Transverse colon (tissue), 4 donors: ENCODE data around the gene CLN5.

Experiments used
- CTCF ChIP-seq, 5 experiments: fragments of 200-600 bp in 3 of 5; fragments of 450-650 bp in 2 of 5; sonication (generic) in 3 of 5; IDR thresholded peaks; 1 replicate in 2 of 5; 2 replicates in 3 of 5; pipeline ENCODE4 v1.5.1; 2016 to 2017; ENCODE audit warnings: antibody characterized with exemption in 5 of 5, inconsistent platforms in 3 of 5, mild to moderate bottlenecking in 2 of 5, moderate library complexity in 1 of 5
- EP300 ChIP-seq: sonication (generic); formaldehyde crosslinking; IDR thresholded peaks from one replicate; pipeline ENCODE4 v1.6.1; 2017; ENCODE audit warnings: antibody characterized with exemption, low read depth
- POLR2A ChIP-seq: fragments of 450-650 bp; IDR thresholded peaks from one replicate; pipeline ENCODE4 v1.6.1; 2016; ENCODE audit warnings: antibody characterized with exemption, mild to moderate bottlenecking, moderate library complexity
- POLR2AphosphoS5 ChIP-seq, 3 donors: sonication (generic); formaldehyde crosslinking; IDR thresholded peaks; one replicate each; pipeline ENCODE4 v1.6.1; 2016; ENCODE audit warnings: antibody characterized with exemption in 3 of 3

- TF ChIP-seq CTCF (IDR thresholded peaks at IDR 0.05) = no peak
- no peak for TF ChIP-seq POLR2A
- no peak for TF ChIP-seq POLR2AphosphoS5 (IDR thresholded peaks at IDR 0.05)
- no peak for TF ChIP-seq EP300
Observed at GRCh38 chr13:76953968-76954367, 37.9 kb upstream of the CLN5 start.
